DND-41 (cell line): ENCODE data around the gene LRRC27.

Experiments
- CTCF ChIP-seq: IDR thresholded peaks from 2 replicates; pipeline ENCODE4 v1.5.1; 2012; ENCODE audit warnings: borderline replicate concordance, low read length, moderate library complexity, mild to moderate bottlenecking; ENCODE audit not compliant: poor library complexity, severe bottlenecking; ENCODE audit errors: extremely low read depth
- EZH2 ChIP-seq: IDR thresholded peaks from 3 replicates; pipeline ENCODE4 v1.6.1; 2012; ENCODE audit warnings: borderline replicate concordance, low read depth, mild to moderate bottlenecking, moderate library complexity, low read length, inconsistent platforms; ENCODE audit not compliant: severe bottlenecking

- TF ChIP-seq CTCF (no peak), EZH2 (no peak)
Observed at GRCh38 chr10:132428486-132428995, 96.5 kb downstream of the LRRC27 start.
